T-helper 9 cell (primary cell): ENCODE measurements around the gene GSTT4.
"Not testable (repeated sequence)": the region's sequence is repeated elsewhere in the genome, so short reads cannot be mapped to it uniquely, and the experiment has no call there.

Source experiments
- DNase-seq: peaks from one replicate; pipeline ENCODE4 v3.0.0-alpha.2; 2020

GSTT4 gene

DNA sequence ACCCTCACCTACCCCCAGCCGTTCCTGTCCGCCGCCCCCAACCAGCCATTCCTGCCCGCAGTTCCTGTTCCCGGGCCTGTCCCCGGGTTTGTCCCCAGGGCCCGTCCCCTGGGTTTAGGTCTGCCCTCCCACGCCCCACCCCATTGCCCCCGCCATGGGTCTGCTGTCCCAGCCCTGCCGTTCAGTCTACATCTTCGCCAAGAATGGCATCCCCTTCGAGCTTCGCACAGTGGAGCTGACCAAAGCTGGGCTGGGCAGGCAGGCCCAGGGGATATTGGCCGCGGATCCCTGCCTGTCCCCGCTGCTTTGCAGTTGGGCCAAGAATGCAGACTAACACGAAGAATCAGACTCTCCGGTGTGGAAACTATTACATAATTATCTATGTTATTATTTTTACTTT lies 55.5 kb downstream of the GSTT4 start:
- not testable (repeated sequence) for DNase-seq
